HepG2 (cell line): ENCODE results near the gene PRR12. TPM values are rescaled to one million over a fixed set of nuclear protein-coding genes. Genes with fewer than 3 reads are reported as not detected.

ENCODE experiments used
- ATAC-seq: fragments of 200-7000 bp; cut with Tn5 transposase; 3 replicates; pipeline ENCODE4 v1.9.1; 2020; ENCODE audit warnings: mild to moderate bottlenecking, moderate library complexity
- BruUV-seq: library from RNA; stranded (reverse); fragments of 400-500 nt; replicated peaks from 2 replicates; lab custom pipeline; 2021; lab: Mats Ljungman, UMichigan
- CTCF ChIA-PET: fragments of 300-600 bp; formaldehyde crosslinking; extraction: SDS; loops from one replicate; lab custom pipeline; 2021; ENCODE audit warnings: low total read pairs, inconsistent platforms, low intra/inter-chr PET ratio; lab: Yijun Ruan, JAX
- POLR2A ChIA-PET: fragments of 350-600 bp; sonication (Branson Sonifier 250); formaldehyde crosslinking; loops from one replicate; lab custom pipeline; 2020; ENCODE audit warnings: antibody characterized with exemption, inconsistent platforms; lab: Yijun Ruan, JAX
- DNase-seq: peaks from one replicate; pipeline ENCODE4 v3.0.0-alpha.2; 2015; ENCODE audit warnings: low spot score
- FAIRE-seq: peaks from 3 replicates; lab custom pipeline; 2011; peaks lifted over from hg19 to GRCh38; lab: Jason Lieb, UNC
- H2AFZ ChIP-seq: one replicate; pipeline ENCODE4 v1.6.1; 2011; ENCODE audit warnings: low read length, inconsistent platforms
- H3K27ac ChIP-seq: fragments of 300-600 bp; 3 replicates; pipeline ENCODE4 v1.8.0; 2011; ENCODE audit warnings: mixed run types, mild to moderate bottlenecking, mixed read lengths, low read length, inconsistent platforms; ENCODE audit not compliant: insufficient read depth; ENCODE audit errors: extremely low read length
- H3K27me3 ChIP-seq, 2 experiments: fragments of 200-600 bp in 1 of 2; 2 replicates in 1 of 2; 3 replicates in 1 of 2; pipeline versions ENCODE4 v1.6.0 to v1.8.0; 2011; ENCODE audit warnings: low read length in 2 of 2, mild to moderate bottlenecking in 2 of 2, moderate library complexity in 2 of 2, inconsistent platforms in 1 of 2; ENCODE audit not compliant: insufficient read depth in 2 of 2, control insufficient read depth in 1 of 2
- H3K36me3 ChIP-seq, 2 experiments: fragments of 200-600 bp in 1 of 2; replicated peaks in 1 of 2; 2 replicates in 1 of 2; 3 replicates in 1 of 2; pipeline versions ENCODE4 v1.5.1 to v1.8.0; 2011; ENCODE audit warnings: low read length in 2 of 2, inconsistent platforms in 1 of 2; ENCODE audit not compliant: insufficient read depth in 2 of 2, control insufficient read depth in 1 of 2
- H3K4me1 ChIP-seq: 2 replicates; pipeline ENCODE4 v1.5.1; 2012; ENCODE audit warnings: low read length, inconsistent platforms; ENCODE audit not compliant: insufficient read depth
- H3K4me2 ChIP-seq: 2 replicates; pipeline ENCODE4 v1.6.0; 2011; ENCODE audit warnings: low read depth, low read length, inconsistent platforms
- H3K4me3 ChIP-seq, 3 experiments: fragments of 200-600 bp in 1 of 3; sonication (generic), shearing (Covaris generic) in 1 of 3; replicated peaks in 1 of 3; 2 replicates each; pipeline ENCODE4 v1.5.1; 2011 to 2016; ENCODE audit warnings: low read length in 3 of 3, inconsistent platforms in 2 of 3, low read depth in 2 of 3, mild to moderate bottlenecking in 2 of 3, control low read depth in 1 of 3, mixed read lengths in 1 of 3; ENCODE audit not compliant: insufficient read depth in 1 of 3
- H3K79me2 ChIP-seq: one replicate; pipeline ENCODE4 v1.6.1; 2011; ENCODE audit warnings: low read length, inconsistent platforms; ENCODE audit not compliant: insufficient read depth
- H3K9ac ChIP-seq: 2 replicates; pipeline ENCODE4 v1.6.0; 2011; ENCODE audit warnings: mild to moderate bottlenecking, low read depth, low read length, inconsistent platforms; ENCODE audit not compliant: insufficient read depth
- H3K9me3 ChIP-seq: 2 replicates; pipeline ENCODE4 v1.5.1; 2012; ENCODE audit warnings: mild to moderate bottlenecking, low read length
- H4K20me1 ChIP-seq: 2 replicates; pipeline ENCODE4 v1.6.0; 2011; ENCODE audit warnings: inconsistent platforms, mild to moderate bottlenecking, low read length, moderate library complexity; ENCODE audit not compliant: insufficient read depth
- CHCHD3 ChIP-seq: sonication (generic); formaldehyde crosslinking; IDR thresholded peaks from 2 replicates; pipeline ENCODE4 v1.8.0; 2022; ENCODE audit warnings: mild to moderate bottlenecking, missing genetic modification reagents, moderate library complexity
- IRF2 ChIP-seq: IDR thresholded peaks from 2 replicates; pipeline ENCODE4 v1.6.1; 2018; ENCODE audit warnings: missing genetic modification reagents, missing compliant biosample characterization
- KMT2A ChIP-seq: sonication (generic); formaldehyde crosslinking; IDR thresholded peaks from 2 replicates; pipeline ENCODE4 v1.4.0; 2020; ENCODE audit warnings: missing genetic modification reagents
- MEF2D ChIP-seq: sonication (generic); formaldehyde crosslinking; IDR thresholded peaks from 2 replicates; pipeline ENCODE4 v1.5.1; 2020; ENCODE audit warnings: mild to moderate bottlenecking, missing genetic modification reagents
- MEIS1 ChIP-seq: sonication (generic); formaldehyde crosslinking; IDR thresholded peaks from 2 replicates; pipeline ENCODE4 v1.9.0; 2021; ENCODE audit warnings: mild to moderate bottlenecking, missing genetic modification reagents, moderate library complexity, borderline replicate concordance
- MIXL1 ChIP-seq: IDR thresholded peaks from 2 replicates; pipeline ENCODE4 v1.6.1; 2016
- SRSF1 ChIP-seq: fragments of 200-400 bp; formaldehyde crosslinking; optimal IDR thresholded peaks from 2 replicates; pipeline ENCODE3; 2017; ENCODE audit warnings: mild to moderate bottlenecking, low read depth, low read length, moderate library complexity
- STAG1 ChIP-seq: sonication (generic); formaldehyde crosslinking; IDR thresholded peaks from 2 replicates; pipeline ENCODE4 v1.4.0; 2020; ENCODE audit warnings: missing genetic modification reagents
- XBP1 ChIP-seq: sonication (generic); formaldehyde crosslinking; IDR thresholded peaks from 2 replicates; pipeline ENCODE4 v1.5.0; 2020; ENCODE audit warnings: missing genetic modification reagents
- ZSCAN22 ChIP-seq: sonication (generic); formaldehyde crosslinking; IDR thresholded peaks from 2 replicates; pipeline ENCODE4 v1.4.0; 2020; ENCODE audit warnings: mild to moderate bottlenecking, missing genetic modification reagents
- WGBS: methylation state at CpG from one replicate; pipeline ENCODE4 v1.1.6; 2017; ENCODE audit warnings: low lambda C conversion rate; 5-methylcytosine and 5-hydroxymethylcytosine counted together
- in situ Hi-C: cut with HindIII; loops from 2 replicates; pipeline ENCODE4 v1.10.0; 2017; ENCODE audit warnings: low pct_unique_long_range_greater_than_20kb; ENCODE audit not compliant: extremely low pct_ligation_motif_present
- intact Hi-C: fragments of 100-400 bp; cut with micrococcal nuclease; formaldehyde crosslinking; loops from one replicate; pipeline ENCODE4 v1.10.0; 2022; ENCODE audit not compliant: unreplicated experiment
- polyA plus RNA-seq, 8 experiments: library from polyadenylated mRNA; depleted of rRNA in 3 of 8; stranded (reverse) in 7 of 8; unstranded in 1 of 8; fragments of >200 nt; fragmentation: Illumina TruSeq in 4 of 8; extraction: Trizol in 4 of 8; gene quantifications; 2 replicates each; pipeline versions ENCODE4 v1.2.1 to v1.2.3, GENCODE V29; 2011 to 2016; ENCODE audit warnings: low read depth in 4 of 8, missing spikeins in 1 of 8, mixed read lengths in 1 of 8; ENCODE audit not compliant: insufficient read depth in 1 of 8
- total RNA-seq, 5 experiments: library from RNA; depleted of rRNA; stranded (reverse); fragments of >200 nt; fragmentation: Illumina TruSeq; extraction: Trizol; gene quantifications; 2 replicates each; pipeline ENCODE4 v1.2.3, GENCODE V29; 2016; ENCODE audit warnings: low read depth in 1 of 5
- TF ChIP-seq, protein P1 (sequence below): sonication (generic); formaldehyde crosslinking; IDR thresholded peaks from 2 replicates; pipeline ENCODE4 v1.8.1; 2023; ENCODE audit warnings: mild to moderate bottlenecking, missing genetic modification reagents

The PRR12 gene
- total and polyA plus RNA-seq, 2 of the 13 experiments (the other 11 are each of a cell fraction or from before 2014, with no cell fraction given): 0.62 to 1.5 TPM

DNA sequence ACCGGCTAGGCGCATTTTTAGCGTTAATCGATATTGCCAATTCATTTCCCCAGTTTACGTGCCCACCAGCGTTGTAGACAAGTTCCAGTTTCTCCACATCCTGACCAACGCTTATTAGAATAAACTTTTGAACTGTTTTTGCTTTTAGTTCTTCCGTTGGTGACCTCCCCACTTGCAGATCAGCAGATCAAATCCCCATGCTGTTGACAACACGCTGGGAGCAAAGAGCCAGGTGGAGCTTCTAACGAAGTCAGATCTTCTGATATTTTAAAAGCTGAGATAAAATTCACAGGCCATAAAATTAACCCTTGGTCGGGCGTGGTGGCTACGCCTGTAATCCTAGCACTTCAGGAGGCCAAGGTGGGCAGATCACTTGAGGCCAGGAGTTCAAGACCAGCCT, 41.9 kb upstream of the PRR12 start:
- no peak for TF ChIP-seq MEIS1
- TF ChIP-seq IRF2 (CRISPR knock-in tag): no peak
- no peak for TF ChIP-seq SRSF1
- TF ChIP-seq KMT2A (CRISPR knock-in tag): no peak
- TF ChIP-seq CHCHD3 (CRISPR knock-in tag): no peak
- no peak for TF ChIP-seq XBP1 (CRISPR knock-in tag)
- no peak for TF ChIP-seq ZSCAN22 (CRISPR knock-in tag)
- TF ChIP-seq MEF2D (CRISPR knock-in tag): no peak
- no peak for TF ChIP-seq STAG1 (CRISPR knock-in tag)
- no peak for TF ChIP-seq MIXL1 (CRISPR knock-in tag)
- TF ChIP-seq, protein P1, sequence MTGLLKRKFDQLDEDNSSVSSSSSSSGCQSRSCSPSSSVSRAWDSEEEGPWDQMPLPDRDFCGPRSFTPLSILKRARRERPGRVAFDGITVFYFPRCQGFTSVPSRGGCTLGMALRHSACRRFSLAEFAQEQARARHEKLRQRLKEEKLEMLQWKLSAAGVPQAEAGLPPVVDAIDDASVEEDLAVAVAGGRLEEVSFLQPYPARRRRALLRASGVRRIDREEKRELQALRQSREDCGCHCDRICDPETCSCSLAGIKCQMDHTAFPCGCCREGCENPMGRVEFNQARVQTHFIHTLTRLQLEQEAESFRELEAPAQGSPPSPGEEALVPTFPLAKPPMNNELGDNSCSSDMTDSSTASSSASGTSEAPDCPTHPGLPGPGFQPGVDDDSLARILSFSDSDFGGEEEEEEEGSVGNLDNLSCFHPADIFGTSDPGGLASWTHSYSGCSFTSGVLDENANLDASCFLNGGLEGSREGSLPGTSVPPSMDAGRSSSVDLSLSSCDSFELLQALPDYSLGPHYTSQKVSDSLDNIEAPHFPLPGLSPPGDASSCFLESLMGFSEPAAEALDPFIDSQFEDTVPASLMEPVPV (CRISPR knock-in tag): no peak

More for the DNA sequence above, 41.9 kb upstream of the PRR12 start:
- Histone ChIP-seq H3K27me3 (no peaks in the 10 kb centered on the region), H3K9ac (no peak overlapping the region), H3K4me3 (no peak overlapping the region), H3K79me2 (no peaks in the 10 kb centered on the region), H2AFZ (no peak overlapping the region), H3K9me3 (no peaks in the 10 kb centered on the region), H3K4me1 (peaks cover 20% of the 10 kb centered on the region), H3K36me3 (no peaks in the 10 kb centered on the region), H3K27ac (no peak overlapping the region), H3K4me2 (no peak overlapping the region), H4K20me1 (no peaks in the 10 kb centered on the region)
- FAIRE-seq: no peak
- ATAC-seq: no peak
- no peak for DNase-seq
- BruUV-seq: no TSS peak
- WGBS: 94% methylated on average over 13 of the region's 13 CpGs
- in situ Hi-C loops: no loop called here
- CTCF ChIA-PET: no interaction called here
- intact Hi-C loops: no loop called here
- POLR2A ChIA-PET: no interaction called here
